Activated CD4-positive, alpha-beta T cell treated with anti-CD3 and anti-CD28 coated beads for 48 hours (primary cell): ENCODE data around the gene FBN2.
"Not testable (repeated sequence)": the region's sequence is repeated elsewhere in the genome, so short reads cannot be mapped to it uniquely, and the experiment has no call there.

Experiments
- DNase-seq: peaks from one replicate; pipeline ENCODE4 v3.0.0-alpha.2; 2020

FBN2 gene

DNA sequence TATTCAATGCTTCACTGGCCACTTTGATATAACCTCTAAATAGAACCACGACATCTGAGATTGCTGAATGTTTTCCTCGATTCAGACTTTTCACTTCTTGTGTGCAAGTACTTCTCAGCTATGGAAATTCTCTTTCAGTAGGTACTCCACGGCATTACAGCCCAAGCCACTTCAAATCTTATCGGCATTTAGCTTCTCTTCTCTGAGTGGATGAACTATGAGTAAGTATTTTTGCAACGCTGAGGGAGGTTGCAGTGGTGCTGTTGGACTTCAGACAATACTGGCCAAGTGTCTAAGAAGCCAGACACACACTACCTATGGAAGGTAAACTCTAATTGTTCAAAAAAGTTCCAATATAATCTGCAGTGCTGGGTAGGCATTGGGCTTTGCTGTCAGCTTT, 60.1 kb downstream of the FBN2 start:
- no peak for DNase-seq

DNA sequence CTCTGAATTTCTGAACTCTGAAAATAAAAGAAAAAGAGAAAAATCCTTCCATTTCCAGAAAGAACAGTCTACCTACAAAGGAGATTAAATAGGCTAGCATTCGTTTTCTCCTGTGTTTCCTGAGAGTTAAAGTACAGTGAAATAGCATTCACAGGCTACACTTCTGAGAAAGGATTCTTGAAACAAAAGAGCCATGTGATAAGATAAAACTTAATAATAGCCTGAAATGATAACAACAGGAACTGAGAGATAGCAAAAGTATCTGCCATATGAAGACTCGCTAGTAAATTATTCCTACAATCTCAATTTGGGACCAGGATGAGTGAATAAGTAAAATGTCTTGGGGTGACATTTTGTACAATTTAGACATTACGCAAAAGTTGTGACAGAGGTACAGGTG, 62.4 kb downstream of the FBN2 start:
- DNase-seq = no peak

DNA sequence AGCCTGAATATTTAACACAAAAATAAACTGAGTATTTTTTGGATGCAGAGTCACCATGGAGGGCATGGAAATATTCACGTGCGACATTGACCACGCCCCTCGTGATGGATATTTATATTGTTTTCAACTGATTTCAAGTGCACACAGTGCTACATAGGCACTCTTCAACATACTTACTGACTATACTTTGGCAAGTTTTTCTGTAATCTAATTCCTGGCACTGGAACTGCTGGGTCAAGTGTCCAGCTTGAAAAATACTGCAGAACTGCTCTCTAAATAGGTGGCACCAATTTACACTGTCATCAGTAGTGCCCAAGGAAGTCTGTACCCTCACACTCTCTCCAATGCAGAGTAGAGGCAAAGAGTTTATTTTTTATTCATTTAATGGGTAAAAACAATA, 65.1 kb downstream of the FBN2 start:
- no peak for DNase-seq

DNA sequence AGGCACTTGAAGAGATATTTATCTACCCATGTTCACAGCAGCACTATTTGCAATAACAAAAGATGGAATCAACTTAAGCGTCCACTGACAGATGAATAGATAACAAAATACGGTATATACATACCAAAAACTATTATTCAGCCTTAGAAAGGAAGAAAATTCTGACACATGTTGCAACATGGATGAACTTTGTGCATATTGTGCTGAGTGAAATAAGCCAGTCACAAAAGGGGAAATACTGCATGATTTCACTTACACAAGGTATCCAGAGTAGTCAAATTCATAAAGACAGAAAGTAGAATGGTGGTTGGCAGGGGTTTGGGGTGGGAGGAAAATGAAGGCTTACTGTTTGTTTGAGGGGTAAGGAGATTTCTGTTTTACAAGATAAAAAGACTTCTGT, 66.0 kb downstream of the FBN2 start:
- DNase-seq = no peak

DNA sequence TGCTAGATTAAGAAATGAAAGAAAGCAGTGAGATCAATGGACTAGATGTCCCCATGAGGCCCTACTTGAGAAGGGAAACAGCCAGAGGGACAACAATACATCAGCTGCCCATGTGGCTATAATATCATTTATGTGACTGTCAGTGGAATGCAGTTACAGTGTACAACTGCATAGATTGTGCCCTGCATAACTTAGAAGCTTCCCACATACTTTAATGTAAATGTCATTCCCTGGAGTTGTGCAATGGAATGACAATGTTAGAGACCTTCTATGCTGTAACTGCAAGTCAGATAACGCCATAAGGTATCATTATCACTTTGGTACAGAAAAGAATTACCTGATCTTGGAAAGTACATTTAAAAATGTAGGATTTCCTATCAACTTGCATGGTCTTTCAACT, 67.4 kb downstream of the FBN2 start:
- DNase-seq = no peak

DNA sequence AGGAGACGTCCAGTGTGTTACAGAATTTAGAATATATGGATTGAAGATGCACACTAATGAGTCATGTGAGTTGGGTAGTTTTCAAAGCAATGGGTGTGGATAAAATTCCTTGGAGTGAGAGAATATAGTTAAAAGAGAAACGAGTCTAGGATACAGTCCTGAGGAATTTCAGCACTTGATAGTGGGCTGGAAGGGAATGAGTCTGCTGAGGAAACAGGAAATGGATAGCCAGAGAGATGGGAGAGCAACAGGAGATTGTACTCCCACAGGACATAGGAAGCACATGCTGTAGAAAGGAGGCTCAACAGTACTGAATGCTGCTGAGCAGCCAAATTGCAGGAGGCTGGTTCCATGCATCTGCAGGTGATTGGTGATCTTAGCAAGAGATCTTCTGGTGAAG, 68.1 kb downstream of the FBN2 start:
- DNase-seq = no peak

DNA sequence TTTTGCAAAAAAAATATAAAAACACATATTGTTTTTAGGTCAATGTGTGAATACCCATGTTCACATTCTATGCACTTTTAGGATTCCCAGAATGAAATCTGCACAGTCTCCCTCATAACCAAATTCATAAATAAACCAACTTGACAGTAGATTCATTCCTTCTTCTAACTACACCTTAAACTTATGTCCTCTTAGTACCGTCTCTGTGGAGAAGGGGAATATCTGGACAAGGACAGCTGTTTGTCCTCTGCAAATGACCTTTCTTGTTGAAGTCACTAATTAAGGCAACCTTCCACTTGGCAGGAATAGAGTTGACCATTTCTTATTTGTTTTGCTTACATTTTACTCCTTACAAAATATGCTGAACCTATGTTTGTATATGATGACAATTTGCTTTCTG, 71.1 kb downstream of the FBN2 start:
- DNase-seq = no peak

DNA sequence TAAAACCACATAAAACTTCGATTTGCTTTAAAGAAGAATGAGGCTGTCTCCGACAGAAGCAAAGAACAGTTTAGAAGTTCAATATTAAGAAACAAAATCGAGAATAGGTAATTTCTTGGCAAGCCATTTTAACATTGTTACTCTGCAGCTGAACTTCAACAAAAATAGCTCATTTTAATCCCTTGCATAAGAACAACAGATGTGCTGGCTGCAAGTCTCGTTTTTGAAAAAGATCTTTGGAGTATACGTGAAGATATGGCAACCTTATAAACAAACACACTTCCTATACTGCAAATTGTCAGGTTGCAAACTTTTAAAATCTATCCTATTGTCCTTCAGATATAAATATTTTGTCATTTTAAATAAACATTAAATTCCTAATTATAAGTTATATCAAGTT, 71.5 kb downstream of the FBN2 start:
- DNase-seq = no peak

DNA sequence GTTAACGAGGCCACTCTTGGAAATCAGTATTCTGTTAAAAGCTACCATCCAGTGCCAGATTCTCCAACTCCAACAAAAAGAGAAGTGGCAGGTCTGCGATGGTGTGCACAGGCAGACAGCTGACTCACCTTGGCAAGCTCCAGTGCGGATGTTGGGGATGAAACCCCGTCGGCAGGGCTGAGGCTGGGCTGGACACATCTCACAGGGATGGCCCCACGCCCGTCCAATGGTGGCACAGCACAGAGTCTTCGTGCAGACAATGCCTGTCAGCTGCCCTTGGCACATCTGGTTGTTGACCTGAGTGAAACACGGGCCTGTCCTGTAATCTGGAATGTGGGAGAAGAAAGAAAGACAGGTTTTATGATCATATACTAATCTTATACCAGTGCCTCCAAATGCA, 73.4 kb downstream of the FBN2 start:
- DNase-seq = no peak

DNA sequence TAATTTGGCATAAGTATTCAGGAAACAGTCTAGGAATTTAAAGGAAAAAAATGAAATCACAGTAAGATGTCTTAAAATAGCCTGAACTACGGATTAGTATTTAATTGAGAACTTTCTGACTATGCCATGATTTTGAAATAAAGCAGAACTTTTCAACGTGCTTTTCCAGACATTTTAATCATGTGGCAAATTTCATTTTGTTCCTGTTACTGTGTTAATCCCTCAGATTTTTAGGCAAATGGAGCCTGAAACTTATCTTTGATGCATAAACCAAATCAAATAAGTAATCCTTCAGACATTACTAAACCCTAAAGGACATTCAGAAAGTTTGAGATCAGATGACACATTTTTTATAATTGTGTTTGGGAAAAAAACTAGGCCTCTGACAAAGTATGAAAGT, 75.7 kb downstream of the FBN2 start:
- no peak for DNase-seq

DNA sequence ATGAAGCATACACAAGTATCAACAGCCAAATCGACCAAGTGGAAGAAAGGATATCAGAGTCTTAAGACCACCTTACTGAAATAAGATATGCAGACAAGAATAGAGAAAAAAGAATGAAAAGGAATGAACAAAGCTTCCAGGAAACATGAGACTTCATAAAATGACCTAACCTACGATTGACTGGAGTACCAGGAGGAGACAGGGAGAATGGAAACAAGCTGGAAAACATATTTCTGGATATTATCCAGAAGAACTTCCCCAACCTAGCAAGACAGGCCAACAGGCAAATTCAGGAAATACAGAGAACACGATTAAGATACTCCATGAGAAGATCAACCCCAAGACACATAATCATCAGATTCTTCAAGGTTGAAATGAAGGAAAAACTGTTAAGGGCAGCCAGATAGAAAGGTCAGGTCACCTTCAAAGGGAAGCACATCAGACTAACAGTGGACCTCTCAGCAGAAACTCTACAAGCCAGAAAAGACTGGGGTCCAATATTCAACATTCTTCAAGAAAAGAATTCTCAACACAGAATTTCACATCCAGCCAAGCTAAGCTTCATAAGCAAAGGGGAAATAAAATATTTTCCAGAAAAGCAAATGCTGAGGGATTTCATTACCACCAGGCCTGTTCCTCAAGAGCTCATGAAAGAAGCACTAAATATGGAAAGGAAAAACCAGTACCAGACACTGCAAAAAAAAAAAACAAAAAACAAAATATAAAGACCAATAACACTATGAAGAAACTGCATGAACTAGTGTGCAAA, 80.7 kb downstream of the FBN2 start:
- DNase-seq = not testable (repeated sequence)

DNA sequence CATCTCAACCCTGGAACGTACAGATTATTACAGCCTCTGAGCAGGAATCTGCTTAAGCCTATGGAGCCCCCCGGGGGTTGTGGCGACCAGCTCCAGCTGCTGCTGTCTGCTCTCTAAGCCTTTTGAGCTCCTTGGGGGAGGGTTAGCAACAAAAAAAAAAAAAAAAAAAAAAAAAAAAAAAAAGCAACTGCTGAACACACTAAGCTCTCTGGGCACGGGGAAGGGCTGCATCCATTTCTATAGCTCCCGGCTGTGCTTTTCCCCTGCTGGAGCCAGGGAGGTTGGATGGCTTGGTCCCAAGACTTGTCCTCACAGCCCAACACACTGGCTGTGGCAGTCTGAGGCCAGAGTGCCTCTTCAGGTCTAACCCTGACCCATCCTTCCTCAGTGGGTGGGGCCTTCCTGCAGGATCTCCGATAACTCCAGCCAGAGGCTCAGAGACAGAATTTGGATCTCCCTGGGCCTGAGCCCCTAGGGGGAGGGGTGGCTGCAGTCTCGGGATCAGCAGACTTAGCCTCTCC, 82.1 kb downstream of the FBN2 start:
- no peak for DNase-seq

DNA sequence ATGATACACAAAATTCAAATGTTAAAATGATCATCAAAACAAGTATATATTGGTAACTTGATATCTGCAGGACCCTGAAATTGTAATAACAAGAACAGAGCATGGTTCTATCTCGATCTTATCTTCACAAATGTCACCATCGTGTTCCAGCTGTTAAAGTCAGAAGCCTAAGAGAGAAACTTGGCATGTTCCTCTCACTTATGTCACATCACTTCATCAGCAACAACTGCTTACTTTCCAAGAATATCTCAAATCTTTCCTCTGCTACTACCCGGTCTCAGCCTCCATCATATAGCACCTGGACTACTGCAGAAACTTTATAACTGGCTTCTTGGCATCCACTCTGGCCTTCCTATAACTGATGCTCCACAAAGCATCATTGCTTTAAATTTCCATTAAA, 84.9 kb downstream of the FBN2 start:
- DNase-seq = no peak

DNA sequence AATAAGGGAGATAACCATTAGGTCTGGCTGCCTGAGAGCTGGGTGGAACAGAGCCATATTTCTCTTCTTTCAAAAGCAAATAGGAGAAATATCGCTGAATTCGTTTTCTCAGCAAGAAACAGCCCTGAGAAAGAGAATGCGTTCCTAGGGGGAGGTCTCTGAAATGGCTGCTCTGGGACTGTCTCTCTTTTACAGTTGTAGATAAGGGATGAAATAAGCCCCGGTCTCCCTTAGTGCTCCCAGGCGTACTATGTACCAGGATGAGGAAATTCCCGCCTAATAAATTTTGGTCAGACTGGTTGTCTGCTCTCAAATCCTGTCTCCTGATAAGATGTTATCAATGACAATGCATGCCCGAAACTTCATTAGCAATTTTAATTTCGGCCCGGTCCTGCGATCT, 90.8 kb downstream of the FBN2 start:
- DNase-seq = not testable (repeated sequence)

DNA sequence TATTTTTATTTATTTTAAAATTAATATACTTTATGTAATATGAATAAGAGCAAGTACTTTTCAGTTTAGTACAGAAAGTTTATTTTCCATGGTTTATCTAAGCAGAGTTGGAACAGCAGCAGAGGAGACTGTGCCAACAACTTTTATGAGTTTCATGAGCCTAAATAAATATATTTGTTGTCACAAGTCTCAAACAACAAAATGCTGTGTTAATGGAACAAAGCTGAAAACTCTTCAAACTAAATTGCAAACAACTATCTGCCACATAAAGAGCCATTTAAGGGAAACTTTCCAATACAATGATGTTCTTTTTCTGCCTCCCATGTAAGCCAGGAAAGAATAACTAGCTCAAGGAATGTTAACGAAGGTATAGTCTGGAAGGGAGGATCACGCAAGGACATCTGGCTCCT, 96.1 kb downstream of the FBN2 start:
- no peak for DNase-seq

DNA sequence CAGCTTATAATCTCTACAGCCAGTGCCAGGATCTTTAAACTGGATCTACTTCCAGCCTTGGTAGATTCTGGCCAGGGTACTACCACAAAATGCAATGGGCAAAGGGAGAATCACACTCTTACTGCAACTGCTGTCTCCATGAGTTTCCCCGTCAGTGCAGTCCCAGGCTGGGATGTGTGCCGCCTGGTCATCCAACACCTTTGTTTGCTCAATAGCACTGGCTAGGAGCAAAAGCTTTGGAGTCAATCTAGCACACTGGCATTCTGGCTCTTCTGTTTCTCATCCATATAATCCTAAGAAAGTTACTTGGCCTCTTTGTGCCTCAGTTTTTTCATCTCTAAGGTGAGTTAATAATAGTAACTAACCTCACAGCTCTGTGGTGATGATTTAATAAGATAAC, 96.9 kb downstream of the FBN2 start:
- no peak for DNase-seq

DNA sequence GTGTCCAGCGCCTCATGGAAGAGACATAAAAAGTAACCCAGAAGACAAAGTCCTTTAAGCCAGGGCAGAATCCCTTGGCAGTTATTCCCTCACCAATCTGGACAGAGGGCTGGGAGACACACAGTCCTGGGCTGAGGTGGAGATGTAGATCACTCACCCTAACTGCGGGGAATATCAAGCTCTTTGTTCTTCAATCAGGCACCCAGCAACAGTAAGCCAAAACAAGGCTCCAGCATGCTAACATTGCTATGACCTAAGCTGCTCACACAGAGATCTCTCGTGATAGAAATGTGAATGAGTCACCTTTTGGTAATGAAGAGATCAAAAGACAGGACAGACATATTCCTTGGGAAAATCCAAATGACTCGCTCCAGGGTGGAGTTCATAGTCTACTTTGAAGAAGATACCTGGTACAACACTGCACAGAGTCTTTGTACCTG, 101.3 kb downstream of the FBN2 start:
- no peak for DNase-seq

DNA sequence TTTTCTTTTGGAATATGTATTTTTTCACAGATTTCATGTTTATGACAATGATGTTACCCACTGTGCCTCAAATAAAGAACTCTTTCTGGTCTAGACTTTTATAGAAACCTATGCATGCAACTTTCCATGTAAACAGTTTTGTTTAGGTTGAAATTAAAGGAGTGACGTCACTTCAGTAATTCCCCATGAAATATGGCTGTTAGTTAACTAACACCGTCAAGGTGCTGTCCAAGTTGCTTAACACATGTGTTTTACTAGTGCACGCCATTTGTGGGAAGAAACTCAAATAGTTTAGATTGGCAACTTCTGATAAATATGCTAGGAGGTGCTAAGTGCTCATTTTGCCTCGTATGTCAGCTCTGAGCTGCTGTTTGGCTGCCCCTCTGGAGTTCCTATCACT, 102.2 kb downstream of the FBN2 start:
- DNase-seq = no peak

DNA sequence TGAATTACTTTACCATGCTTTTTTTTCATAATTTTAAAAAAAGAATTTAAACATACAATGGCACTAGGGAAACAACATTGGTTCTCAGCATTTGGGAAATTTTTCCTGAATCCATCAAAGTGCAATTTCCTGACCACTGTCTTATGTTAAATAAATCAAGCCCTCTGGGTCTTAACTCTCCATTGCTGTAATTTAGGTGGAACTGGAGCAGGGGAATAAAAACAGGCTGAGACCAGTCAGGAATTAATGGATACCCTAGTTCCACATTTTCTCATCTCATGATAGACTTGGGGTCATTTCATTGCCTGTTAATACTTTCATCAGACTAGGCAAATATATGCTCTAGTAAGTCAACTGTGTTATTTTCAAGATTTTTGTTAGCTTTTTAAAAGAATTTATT, 103.1 kb downstream of the FBN2 start:
- no peak for DNase-seq

DNA sequence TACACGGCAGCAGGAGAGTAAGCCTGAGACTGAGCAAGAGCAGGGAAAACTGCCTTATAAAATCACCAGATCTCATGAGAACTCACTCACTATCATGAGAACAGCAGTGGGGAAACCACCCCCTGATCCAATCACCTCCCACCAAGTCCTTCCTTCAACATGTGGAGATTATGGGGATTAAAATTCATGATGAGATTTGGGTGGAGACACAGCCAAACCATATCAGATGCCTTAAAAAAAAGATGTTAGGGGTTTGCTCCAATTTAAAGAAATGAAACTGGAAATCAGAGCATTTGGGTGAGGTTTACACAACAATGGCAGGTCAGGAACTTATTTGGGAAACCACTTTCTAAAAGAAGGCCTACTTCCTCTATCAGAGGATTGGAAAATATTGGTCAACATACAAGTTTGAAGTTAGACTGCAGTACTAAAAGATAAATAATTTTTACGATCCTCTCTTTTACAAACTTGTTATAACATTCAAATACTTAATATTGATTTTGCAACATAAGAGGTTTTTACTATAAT, 105.1 kb downstream of the FBN2 start:
- DNase-seq = no peak

DNA sequence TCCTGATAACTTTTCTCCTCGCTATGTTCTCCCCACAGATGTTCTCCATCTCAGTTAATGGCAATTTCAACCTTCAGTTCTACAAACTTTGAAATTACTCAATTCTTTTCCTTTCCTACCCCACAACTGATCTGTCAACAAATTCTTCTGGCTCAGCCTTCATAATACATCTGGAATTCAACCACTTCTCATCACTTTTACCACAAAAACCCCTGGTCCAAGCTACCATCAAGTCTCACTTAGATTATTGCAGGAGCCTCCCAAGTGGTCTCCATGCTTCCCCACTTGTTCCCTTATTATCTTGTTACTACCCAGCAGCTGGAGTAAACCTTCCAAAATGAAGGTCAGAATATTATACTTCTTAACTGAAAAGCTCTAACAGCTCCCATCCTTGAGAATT, 110.1 kb downstream of the FBN2 start:
- no peak for DNase-seq

DNA sequence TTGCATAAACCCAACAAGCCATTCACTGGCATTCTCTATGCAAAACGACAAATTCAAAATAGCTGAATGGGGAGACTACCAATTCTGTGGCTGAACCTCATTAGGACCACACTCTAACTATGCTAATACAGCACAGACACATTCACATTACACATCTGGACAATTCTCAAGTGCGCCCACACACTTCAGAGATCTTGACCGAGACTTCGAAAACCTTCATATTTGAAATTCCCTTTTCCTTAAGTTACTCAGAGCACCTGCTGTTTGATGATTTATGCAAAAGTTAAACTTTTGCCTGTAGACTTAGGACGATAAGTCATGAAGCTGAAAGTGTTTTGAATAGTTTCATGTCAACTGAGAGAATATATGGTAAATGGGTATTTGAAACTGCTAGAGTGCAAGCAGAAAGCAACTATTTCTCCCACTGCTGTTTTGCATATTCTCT, 111.9 kb downstream of the FBN2 start:
- no peak for DNase-seq

DNA sequence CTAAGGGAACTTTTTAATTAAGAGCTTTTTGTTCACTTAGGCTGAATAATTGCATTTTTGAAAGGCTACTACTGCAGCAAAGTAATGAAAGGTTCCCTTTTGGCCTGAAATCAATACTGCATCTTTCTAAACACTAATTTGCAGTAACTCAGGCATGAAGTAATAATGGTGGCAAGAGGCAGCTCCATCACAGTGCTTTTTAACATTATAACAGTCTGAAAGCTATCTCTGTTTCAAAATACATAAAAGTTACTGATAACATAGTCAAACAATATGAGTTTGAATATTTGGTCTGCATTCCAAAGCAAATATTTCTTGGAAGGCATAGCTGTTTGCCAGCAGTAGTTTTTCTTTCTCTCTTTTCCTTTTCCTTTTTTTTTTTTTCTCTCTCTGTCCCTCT, 113.4 kb downstream of the FBN2 start:
- no peak for DNase-seq

DNA sequence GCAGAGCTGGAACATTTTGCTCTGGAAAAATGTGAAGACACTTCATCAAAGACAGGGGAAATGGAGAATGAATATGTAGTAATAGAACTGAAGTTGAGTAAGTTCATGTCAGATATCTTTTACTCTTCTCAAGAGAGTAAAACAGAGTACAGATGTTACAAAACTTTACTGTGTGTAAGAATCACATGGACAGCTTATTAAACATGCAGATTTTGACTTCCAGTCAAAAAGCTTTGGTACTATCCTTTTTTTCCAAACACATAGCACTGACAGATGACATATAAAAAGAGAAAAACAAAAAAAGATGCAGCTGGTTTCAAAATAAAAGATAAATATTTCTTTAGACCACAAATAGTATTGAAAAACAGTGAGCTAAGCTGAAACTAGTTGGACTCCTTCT, 115.4 kb downstream of the FBN2 start:
- DNase-seq = no peak

DNA sequence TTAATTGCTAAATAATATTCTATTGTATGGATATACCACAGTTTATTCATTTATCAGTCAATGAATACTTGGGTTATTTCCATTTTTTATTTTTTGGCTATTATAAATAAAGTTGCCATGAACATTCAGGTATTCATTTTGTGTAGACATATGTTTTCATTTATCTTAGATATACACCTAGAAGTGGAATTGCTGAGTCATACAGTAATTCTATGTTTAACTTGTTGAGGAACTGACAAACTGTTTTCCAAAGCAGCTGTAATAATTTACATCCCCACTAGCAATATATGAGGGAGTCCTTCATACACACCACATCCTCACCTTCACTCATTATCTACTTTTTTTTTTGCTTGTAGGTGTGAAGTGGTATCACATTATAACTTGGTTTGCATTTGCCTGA, 123.6 kb downstream of the FBN2 start:
- no peak for DNase-seq
